ENCODE results near the gene CARMIL1.

The CARMIL1 gene

DNA sequence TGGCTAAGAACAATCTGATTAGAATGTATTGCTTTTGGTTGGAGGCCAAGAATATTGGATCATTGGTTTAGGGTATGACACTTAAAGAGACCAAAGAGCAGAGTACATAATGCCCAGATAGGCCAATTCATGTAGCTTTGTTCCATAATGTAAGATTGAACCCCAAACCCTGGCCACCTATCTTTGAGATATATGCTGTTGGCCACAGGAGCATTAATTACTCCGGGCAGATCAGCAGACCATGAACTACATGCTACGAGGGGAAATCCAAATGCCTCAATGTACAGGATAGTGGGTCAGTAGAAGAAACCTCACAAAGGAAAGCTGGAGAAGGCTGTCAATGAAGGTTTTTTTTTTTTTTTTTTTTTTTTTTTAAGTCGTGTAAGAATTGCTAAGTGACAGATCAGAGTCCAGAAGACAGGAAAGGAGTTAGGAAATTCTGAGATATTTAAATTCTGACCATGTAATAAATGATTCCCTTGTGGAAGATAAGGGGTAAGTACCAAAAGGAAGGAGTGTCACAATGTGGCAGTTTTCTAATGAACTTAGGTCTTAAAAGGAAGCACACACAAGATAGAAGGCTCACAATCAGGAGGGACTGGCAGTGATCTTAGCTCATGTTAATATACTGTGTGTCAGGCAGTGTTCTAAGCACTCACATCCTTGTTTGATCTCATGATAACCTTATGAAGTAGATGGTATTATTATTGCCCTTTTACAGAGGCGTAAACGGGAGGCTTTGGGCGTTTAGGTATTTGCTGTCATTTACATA is 61.4 kb downstream of the CARMIL1 start:
- DNase-seq: no peak

- DNase-seq: no peak
Observed at GRCh38 chr6:25341203-25341552, 62.0 kb downstream of the CARMIL1 start.

DNA sequence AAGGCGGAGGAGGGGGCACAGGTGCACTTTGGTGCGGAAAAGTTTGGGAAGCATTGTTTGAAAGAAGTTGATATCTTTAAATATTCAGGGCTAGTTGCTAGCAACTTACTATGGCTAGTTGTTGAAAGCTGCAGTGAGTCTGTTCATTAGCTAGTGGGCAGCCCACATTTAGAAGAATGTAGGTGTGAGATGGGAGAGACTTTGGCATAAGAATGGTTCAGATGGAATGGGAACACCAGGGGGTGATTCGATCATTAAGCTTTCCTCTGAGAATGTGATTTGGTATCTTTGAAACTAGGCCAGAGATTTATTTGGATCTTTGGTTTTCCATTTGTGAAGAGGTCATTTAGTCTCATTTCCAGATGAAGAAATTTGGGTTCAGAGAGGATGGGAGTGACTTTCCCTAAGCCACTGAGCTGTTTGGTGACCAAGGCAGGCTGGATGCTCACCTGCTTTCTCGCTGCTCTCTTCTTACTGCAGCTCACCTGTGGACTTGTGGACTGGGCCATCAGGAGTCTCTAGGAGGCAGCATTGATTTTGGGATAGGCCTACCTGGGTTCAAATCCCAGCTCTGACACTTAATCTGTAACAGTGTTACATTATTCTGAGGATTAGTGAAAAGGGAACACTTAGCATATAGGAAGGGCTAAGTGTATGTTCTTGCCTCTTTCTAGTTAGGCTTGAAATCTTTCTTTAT is 62.9 kb downstream of the CARMIL1 start:
- no peak for DNase-seq

DNA sequence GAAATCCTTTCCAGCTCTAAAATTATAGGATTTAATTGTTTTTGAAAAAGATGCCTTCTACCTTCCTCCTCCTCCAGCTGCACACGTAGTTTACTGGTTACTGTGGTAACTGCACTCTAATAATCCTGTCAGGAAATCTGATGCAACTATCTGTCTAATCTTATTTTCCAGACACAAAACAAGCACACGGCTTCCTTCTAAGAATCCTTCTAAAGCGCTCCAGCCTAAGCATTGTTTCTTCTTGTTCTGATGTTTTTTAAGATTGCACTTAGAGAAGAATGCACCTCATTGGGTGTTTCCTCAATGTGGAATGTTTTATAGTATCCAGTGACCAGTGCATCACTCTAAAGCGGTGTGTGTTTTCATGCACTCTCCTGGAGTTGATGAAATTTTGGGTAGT is 63.6 kb downstream of the CARMIL1 start:
- no peak for DNase-seq

- DNase-seq: no peak
Observed at GRCh38 chr6:25343984-25344383, 64.8 kb downstream of the CARMIL1 start.

- DNase-seq: no peak
Observed at GRCh38 chr6:25344827-25345226, 65.7 kb downstream of the CARMIL1 start.

DNA sequence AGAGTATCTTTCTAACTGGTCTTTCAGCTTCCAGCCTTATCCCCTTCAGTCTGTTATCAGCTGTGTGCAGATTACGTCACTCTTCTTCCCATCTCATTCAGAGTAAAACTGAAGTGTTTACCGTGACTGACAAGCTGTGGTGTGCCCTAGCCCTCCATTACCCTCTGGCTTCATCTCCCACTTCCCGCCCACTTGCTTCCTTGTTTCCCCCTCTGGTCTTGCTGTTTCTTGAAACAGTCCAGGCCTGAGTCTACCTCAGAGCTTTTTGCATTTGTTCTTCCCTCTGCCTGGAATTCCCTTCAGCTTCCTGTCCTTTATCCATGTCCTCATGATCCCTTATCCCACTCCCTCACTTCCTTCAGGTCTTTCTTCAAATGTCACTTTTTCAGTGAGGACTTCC is 66.9 kb downstream of the CARMIL1 start:
- DNase-seq: no peak

DNA sequence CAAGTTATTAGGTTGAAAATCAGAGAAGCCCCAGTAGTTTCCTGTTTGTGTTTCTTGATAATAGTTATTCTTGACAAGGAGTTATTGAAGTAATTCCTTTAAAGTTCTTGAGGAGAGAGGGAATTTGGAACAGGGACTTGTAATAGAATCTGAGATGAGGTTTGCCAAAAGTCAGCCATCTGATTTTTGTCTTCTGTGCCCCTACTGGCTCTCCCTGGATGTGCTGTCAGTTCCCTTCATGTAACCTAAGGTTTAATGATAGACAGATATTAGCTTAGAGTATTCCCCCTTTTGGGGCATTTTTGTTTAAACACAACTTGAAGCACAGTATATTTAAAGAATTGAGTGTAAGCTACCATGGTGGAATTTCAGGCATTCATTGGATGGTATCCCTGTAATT is 71.4 kb downstream of the CARMIL1 start:
- DNase-seq: no peak

DNA sequence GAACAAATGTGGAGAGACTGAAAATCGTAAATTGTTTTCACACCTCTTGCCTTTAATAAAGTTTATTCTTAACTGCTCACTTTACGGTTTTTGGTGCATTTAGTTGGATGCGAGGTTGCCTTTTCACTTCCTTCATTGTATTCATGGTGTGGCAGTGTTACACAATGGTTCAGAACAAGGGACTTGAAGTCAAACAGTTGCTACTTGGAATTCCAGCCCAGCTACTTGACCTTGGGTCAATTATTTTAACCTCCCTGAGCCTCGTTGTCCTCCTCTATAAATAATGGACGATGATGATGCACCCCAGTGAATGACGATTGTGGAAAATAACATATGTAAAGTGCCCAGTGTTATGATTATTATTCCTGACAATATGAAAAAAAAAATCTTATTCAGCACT is 72.3 kb downstream of the CARMIL1 start:
- no peak for DNase-seq

- no peak for DNase-seq
Observed at GRCh38 chr6:25352285-25352684, 73.1 kb downstream of the CARMIL1 start.

GRCh38 chr6:25354078-25354932 is 75.1 kb downstream of the CARMIL1 start:
- DNase-seq: no peak

DNA sequence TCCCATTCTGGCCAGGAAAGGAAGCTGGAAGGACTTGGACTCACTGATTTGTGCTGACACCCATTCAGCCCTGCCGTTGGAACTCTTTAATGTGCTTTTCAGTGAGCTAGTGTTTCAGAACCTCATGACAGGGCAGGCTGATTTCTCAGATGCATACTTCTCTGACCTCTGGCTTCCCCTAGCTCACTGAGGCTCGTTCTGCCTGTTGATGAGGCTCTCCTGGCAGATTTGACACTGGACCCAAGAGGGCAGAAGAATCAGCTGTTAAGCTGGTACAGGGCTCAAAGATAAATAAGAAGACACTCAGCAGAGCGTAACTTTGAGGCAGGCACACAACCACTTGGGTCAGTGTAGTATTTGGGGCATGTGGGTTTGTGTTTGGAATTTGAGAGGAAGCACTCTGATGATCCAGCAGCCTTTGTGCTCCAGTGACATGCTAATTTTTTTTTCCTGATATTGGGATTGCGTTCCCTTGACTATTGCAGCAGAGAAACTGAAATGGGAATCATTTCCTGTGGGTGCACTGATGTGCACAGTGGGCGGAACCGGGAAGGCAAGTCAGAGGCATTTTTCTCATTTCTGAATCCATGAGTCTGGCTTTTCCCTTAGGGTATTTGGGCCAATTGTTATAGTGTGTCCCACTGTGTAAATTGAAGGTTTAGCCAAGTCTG is 80.2 kb downstream of the CARMIL1 start:
- no peak for DNase-seq

GRCh38 chr6:25359891-25360290 is 80.7 kb downstream of the CARMIL1 start:
- no peak for DNase-seq

GRCh38 chr6:25360621-25361020 is 81.4 kb downstream of the CARMIL1 start:
- DNase-seq: no peak

DNA sequence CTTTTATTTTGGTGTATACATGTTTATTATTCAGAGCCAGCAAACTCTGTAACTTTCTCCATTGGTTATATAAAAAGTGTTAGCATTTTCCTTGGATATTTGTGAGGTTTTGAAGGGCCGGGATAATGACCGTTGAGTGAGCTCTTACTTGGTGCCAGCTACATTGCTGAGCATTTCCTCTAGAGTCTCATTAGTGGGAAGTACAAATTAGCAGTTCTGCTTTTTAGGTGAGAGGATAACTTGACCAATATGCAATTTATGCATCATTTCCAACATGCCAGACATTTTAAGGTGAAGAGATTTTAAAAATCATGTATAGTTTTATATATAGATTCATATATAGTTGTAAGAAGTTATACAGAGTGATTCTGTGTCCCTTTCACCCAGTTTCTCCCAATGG is 84.3 kb downstream of the CARMIL1 start:
- DNase-seq: no peak

DNA sequence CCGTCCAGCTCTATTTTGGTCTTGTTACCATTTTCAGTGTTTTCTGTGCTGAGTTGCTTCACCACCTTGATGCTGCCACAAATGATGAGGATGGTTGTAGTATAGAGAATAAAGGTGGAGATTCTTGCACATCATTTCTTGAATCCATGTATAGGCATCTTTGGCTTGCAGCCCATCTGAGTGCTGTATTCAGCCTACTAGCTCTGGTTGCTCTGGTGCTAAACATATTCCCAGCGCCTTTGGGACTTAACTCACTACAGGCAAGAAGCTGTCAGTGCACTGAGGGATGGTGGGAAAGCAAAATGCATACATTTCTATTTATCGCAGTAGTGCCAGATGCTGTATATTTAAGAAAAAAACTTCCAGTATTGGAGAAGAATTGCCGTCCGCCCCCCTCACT is 86.0 kb downstream of the CARMIL1 start:
- no peak for DNase-seq

DNA sequence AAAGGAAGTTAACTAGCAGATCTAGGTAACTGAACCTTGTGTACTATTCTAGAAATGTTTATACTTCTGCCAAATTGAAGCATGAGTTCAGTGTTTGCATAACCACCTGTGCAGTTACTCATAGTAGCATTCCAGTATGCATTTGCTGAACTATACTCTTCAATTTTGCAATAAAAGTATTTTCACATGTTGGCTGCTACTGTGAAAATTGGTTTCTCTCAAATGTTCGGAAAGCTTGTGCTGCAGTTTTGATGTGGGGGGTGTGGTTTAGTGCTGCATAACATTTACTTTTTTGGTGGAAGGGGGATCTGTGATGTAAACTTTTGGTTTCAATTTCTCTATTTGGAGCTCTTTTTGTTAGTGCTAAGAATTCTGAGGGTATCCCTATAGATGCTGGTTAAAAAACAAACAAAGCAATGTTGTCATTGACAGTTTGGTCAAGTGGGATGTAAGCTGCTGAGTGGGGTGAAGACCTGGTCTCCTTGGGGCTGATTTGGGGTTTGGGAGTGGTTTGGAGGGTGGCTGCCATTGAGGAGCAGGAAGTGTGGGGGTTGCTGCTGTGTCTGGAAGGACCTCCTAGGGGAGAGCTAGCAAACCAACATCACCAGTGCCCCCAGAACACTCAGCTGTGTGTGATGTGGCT is 87.8 kb downstream of the CARMIL1 start:
- no peak for DNase-seq

DNA sequence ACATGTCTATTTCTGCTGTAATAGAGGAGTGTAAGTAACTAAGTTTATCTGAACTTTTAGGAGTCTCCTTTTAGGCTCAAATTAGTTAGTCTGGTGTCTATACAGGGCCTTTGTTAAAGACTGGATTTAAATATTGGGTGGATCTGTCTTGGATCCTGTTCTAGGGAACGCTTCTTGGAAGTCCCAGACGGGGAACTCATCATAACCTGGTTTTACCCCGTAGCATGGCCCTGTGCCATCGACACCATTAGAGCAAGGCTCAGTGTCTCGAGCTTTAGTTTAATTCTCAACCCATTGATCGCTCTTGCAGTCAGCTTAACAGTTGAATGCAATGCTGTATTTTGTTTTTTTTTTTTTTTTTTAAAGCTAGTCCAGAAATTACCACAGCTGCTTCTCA is 89.9 kb downstream of the CARMIL1 start:
- peak; percentile 92 for DNase-seq

DNA sequence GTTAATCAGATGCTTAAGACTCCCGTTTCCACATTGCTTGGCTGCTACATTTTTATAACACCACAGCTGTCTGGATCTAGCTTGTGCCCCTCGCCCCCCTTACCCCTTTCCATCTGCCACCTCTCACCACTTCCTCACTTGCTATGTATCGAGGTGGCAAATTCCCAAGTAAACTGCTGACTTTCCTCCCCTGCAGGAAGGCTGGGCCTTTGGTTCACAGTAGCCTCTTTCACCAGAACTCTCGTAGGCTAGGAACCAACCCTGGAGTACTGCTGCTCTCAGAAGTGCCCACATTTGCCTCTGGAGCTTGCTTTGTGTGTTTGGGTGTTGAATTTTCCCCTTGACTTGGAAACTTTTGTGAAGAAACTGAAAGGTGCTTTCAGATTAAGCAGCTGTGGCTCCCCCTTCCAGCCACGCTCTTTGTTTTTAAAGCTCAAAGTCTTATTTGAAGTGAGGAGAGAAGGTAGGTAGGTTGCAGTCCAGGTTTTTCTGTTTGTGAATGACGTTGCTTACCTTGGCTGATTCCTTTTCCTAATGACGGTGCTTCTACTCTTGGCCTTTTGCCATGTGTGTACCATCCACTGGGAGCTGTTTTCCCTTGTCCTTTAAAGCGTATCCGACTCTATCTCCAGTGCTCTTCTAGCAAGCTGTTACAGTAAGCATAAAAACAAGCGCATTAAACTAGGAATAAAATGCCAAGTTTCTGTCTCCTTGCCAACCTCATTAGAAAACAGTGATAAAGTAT is 90.4 kb downstream of the CARMIL1 start:
- DNase-seq: peak; percentile 62

DNA sequence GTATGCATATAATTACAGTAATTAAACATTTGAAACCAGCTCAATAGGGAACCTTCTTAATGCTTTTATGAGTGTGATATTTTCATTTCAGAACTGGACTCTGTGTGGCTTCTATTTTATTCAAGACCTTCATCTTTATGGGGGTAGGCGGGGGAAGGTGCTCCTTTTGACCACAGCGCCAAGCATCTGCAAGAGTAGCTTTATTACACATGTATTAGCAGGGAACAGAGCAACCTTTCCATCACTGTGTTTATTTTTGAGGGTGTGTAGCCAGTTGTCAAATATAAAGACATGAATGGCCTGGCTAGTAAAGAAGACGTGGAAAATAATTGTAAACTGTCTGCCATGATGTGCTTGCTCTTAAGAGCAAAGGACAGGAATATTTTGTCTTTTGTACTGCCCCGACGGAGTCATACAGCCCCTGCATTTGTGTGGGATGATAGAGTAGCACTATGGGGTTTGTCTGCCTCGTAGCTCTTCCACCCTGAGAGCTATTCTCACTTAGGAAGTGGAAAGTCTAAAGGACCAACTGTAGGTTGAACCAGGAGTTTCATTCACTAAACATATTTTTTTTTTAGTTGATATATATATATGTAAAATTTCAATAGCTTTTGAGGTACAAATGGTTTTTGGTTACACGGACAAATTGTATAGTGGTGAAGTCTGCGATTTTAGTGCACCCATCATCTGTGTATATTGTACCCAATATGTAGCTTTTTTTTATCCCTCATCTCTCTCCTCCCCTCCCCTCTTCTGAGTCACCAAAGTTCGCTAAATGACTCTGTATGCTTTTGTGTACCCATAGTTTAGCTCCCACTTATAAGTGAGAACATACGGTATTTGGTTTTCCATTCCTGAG is 91.2 kb downstream of the CARMIL1 start:
- no peak for DNase-seq

- DNase-seq: no peak
Observed at GRCh38 chr6:25371037-25371347, 91.8 kb downstream of the CARMIL1 start.

All from NCI-H2171 (cell line).